ENCODE measurements around the gene H1-8.
A peak's percentile ranks its signal among the peaks of the same experiment; 100 is the strongest.

H1-8 gene

GRCh38 chr3:129594409-129594808, 51.4 kb downstream of the H1-8 start:
- no peak for DNase-seq (ENCODE audit: low spot score)

- DNase-seq (ENCODE audit: low spot score) = no peak
These were observed 52.0 kb downstream of the H1-8 start for GRCh38 chr3:129594907-129595390.

GRCh38 chr3:129595544-129596193, 52.7 kb downstream of the H1-8 start:
- no peak for DNase-seq (ENCODE audit: low spot score)

GRCh38 chr3:129596194-129597086, 53.5 kb downstream of the H1-8 start:
- DNase-seq (ENCODE audit: low spot score) = peak; percentile 63

- DNase-seq (ENCODE audit: low spot score) = no peak
These were observed 54.4 kb downstream of the H1-8 start for GRCh38 chr3:129597087-129597999.

- peak; percentile 29 for DNase-seq (ENCODE audit: low spot score)
These were observed 55.0 kb downstream of the H1-8 start for GRCh38 chr3:129598000-129598381.

GRCh38 chr3:129598484-129598883, 55.5 kb downstream of the H1-8 start:
- DNase-seq (ENCODE audit: low spot score) = no peak

GRCh38 chr3:129599073-129599472, 56.1 kb downstream of the H1-8 start:
- no peak for DNase-seq (ENCODE audit: low spot score)

- DNase-seq (ENCODE audit: low spot score) = peak; percentile 29
These were observed 56.6 kb downstream of the H1-8 start for GRCh38 chr3:129599607-129600006.

GRCh38 chr3:129600348-129600747, 57.4 kb downstream of the H1-8 start:
- DNase-seq (ENCODE audit: low spot score) = no peak

All from cerebellar cortex (tissue), 1 donor.